Neural cell (in vitro differentiated cells): Measurements from ENCODE around the gene PKHD1.

Experiments
- EP300 ChIP-seq: fragments of 450-650 bp; conservative IDR thresholded peaks from 2 replicates; pipeline ENCODE4 v1.6.1; 2014; ENCODE audit warnings: antibody characterized with exemption, mild to moderate bottlenecking, moderate library complexity; ENCODE audit not compliant: poor library complexity, severe bottlenecking
- EZH2 ChIP-seq: fragments of 200-600, 300-800 bp; shearing (Covaris generic), sonication (generic); IDR thresholded peaks from 2 replicates; pipeline ENCODE4 v1.6.1; 2014; ENCODE audit warnings: antibody characterized with exemption, low read length, borderline replicate concordance, mild to moderate bottlenecking; ENCODE audit not compliant: insufficient read depth, poor library complexity, severe bottlenecking
- MXI1 ChIP-seq: fragments of 450-650 bp; conservative IDR thresholded peaks from 2 replicates; pipeline ENCODE4 v1.6.1; 2014; ENCODE audit warnings: antibody characterized with exemption, mild to moderate bottlenecking; ENCODE audit not compliant: poor library complexity, severe bottlenecking
- POLR2AphosphoS5 ChIP-seq: IDR thresholded peaks from 2 replicates; pipeline ENCODE4 v1.6.1; 2012
- RAD21 ChIP-seq: fragments of 450-650 bp; conservative IDR thresholded peaks from 2 replicates; pipeline ENCODE4 v1.6.1; 2014; ENCODE audit warnings: antibody characterized with exemption, mild to moderate bottlenecking, moderate library complexity
- SMC3 ChIP-seq: fragments of 450-650 bp; conservative IDR thresholded peaks from 2 replicates; pipeline ENCODE4 v1.6.1; 2014; ENCODE audit warnings: antibody characterized with exemption, mild to moderate bottlenecking, moderate library complexity; ENCODE audit not compliant: poor library complexity
- TAF1 ChIP-seq: IDR thresholded peaks from 2 replicates; pipeline ENCODE4 v1.6.1; 2012; ENCODE audit warnings: low read depth
- TF ChIP-seq, protein P1 (sequence below): fragments of 450-650 bp; IDR thresholded peaks from 2 replicates; pipeline ENCODE4 v1.5.1; 2014; ENCODE audit warnings: antibody characterized with exemption, mild to moderate bottlenecking, moderate library complexity; ENCODE audit not compliant: poor library complexity, severe bottlenecking
- TF ChIP-seq, protein P2 (sequence below): IDR thresholded peaks from 2 replicates; pipeline ENCODE4 v1.6.1; 2012; ENCODE audit warnings: borderline replicate concordance

DNA sequence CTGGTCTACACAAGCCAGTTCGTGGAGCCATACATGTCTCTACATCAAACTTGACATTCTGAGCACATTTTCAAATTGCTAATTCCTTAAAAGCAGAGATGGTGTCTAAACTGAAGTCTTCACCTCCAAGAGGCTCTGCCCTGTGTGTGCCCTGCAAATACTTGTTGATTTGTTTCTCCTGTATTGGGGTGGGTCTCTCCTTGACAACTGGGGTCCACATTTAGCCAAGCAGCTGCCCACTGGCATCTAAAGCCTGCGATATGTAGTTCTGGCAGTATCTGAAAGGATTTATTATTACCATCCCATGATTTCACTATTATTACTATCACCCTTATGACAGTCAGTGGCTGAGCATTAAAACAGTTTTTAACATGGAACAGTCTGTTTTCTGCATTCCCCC is 45.9 kb upstream of the PKHD1 start:
- TF ChIP-seq EZH2 (no peak), POLR2AphosphoS5 (no peak), RAD21 (no peak), EP300 (no peak), MXI1 (no peak), TAF1 (no peak), SMC3 (no peak)
- TF ChIP-seq, protein P1, sequence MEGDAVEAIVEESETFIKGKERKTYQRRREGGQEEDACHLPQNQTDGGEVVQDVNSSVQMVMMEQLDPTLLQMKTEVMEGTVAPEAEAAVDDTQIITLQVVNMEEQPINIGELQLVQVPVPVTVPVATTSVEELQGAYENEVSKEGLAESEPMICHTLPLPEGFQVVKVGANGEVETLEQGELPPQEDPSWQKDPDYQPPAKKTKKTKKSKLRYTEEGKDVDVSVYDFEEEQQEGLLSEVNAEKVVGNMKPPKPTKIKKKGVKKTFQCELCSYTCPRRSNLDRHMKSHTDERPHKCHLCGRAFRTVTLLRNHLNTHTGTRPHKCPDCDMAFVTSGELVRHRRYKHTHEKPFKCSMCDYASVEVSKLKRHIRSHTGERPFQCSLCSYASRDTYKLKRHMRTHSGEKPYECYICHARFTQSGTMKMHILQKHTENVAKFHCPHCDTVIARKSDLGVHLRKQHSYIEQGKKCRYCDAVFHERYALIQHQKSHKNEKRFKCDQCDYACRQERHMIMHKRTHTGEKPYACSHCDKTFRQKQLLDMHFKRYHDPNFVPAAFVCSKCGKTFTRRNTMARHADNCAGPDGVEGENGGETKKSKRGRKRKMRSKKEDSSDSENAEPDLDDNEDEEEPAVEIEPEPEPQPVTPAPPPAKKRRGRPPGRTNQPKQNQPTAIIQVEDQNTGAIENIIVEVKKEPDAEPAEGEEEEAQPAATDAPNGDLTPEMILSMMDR = no peak
- TF ChIP-seq, protein P2, sequence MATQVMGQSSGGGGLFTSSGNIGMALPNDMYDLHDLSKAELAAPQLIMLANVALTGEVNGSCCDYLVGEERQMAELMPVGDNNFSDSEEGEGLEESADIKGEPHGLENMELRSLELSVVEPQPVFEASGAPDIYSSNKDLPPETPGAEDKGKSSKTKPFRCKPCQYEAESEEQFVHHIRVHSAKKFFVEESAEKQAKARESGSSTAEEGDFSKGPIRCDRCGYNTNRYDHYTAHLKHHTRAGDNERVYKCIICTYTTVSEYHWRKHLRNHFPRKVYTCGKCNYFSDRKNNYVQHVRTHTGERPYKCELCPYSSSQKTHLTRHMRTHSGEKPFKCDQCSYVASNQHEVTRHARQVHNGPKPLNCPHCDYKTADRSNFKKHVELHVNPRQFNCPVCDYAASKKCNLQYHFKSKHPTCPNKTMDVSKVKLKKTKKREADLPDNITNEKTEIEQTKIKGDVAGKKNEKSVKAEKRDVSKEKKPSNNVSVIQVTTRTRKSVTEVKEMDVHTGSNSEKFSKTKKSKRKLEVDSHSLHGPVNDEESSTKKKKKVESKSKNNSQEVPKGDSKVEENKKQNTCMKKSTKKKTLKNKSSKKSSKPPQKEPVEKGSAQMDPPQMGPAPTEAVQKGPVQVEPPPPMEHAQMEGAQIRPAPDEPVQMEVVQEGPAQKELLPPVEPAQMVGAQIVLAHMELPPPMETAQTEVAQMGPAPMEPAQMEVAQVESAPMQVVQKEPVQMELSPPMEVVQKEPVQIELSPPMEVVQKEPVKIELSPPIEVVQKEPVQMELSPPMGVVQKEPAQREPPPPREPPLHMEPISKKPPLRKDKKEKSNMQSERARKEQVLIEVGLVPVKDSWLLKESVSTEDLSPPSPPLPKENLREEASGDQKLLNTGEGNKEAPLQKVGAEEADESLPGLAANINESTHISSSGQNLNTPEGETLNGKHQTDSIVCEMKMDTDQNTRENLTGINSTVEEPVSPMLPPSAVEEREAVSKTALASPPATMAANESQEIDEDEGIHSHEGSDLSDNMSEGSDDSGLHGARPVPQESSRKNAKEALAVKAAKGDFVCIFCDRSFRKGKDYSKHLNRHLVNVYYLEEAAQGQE = no peak
